HepG2 (cell line): ENCODE results near the gene PLPP3. TPM values are rescaled to one million over a fixed set of nuclear protein-coding genes. Genes with fewer than 3 reads are reported as not detected.

Experiments used
- GABPB1 ChIP-seq: IDR thresholded peaks from 2 replicates; pipeline ENCODE4 v1.6.1; 2016; ENCODE audit warnings: mild to moderate bottlenecking, missing genetic modification reagents, moderate library complexity, missing compliant biosample characterization
- KDM2A ChIP-seq: sonication (generic); formaldehyde crosslinking; IDR thresholded peaks from 2 replicates; pipeline ENCODE4 v1.4.0; 2020; ENCODE audit warnings: low read depth, missing genetic modification reagents, borderline replicate concordance
- MAF1 ChIP-seq: sonication (generic); formaldehyde crosslinking; IDR thresholded peaks from 2 replicates; pipeline ENCODE4 v1.5.0; 2020; ENCODE audit warnings: missing genetic modification reagents, borderline replicate concordance
- NFKBIZ ChIP-seq: IDR thresholded peaks from 2 replicates; pipeline ENCODE4 v1.6.1; 2018; ENCODE audit warnings: missing genetic modification reagents, missing compliant biosample characterization
- POLR2A ChIP-seq, 2 experiments: IDR thresholded peaks; 2 replicates each; pipeline ENCODE4 v1.6.1; 2011; ENCODE audit warnings: low read depth in 2 of 2, low read length in 2 of 2, mild to moderate bottlenecking in 1 of 2, moderate library complexity in 1 of 2; ENCODE audit not compliant: insufficient read depth in 1 of 2
- SKI ChIP-seq: fragments of 450-650 bp; IDR thresholded peaks from one replicate; pipeline ENCODE4 v1.6.1; 2018; ENCODE audit warnings: mild to moderate bottlenecking; ENCODE audit not compliant: partially characterized antibody
- ZNF292 ChIP-seq: sonication (generic); formaldehyde crosslinking; IDR thresholded peaks from 2 replicates; pipeline ENCODE4 v1.8.1; 2022; ENCODE audit warnings: mild to moderate bottlenecking, low read depth, missing genetic modification reagents, borderline replicate concordance
- ZNF367 ChIP-seq: sonication (generic); formaldehyde crosslinking; IDR thresholded peaks from 2 replicates; pipeline ENCODE4 v1.4.0; 2020; ENCODE audit warnings: missing genetic modification reagents, borderline replicate concordance
- ZNF549 ChIP-seq: sonication (generic); formaldehyde crosslinking; IDR thresholded peaks from 2 replicates; pipeline ENCODE4 v1.5.0; 2020; ENCODE audit warnings: missing genetic modification reagents
- ZNF629 ChIP-seq: sonication (generic); formaldehyde crosslinking; conservative IDR thresholded peaks from 2 replicates; pipeline ENCODE4 v1.5.0; 2020; ENCODE audit warnings: missing genetic modification reagents
- ZNF839 ChIP-seq: sonication (generic); formaldehyde crosslinking; IDR thresholded peaks from 2 replicates; pipeline ENCODE4 v1.4.0; 2020; ENCODE audit warnings: missing genetic modification reagents, mild to moderate bottlenecking, borderline replicate concordance
- polyA plus RNA-seq, 8 experiments: library from polyadenylated mRNA; depleted of rRNA in 3 of 8; stranded (reverse) in 7 of 8; unstranded in 1 of 8; fragments of >200 nt; fragmentation: Illumina TruSeq in 4 of 8; extraction: Trizol in 4 of 8; gene quantifications; 2 replicates each; pipeline versions ENCODE4 v1.2.1 to v1.2.3, GENCODE V29; 2011 to 2016; ENCODE audit warnings: low read depth in 4 of 8, missing spikeins in 1 of 8, mixed read lengths in 1 of 8; ENCODE audit not compliant: insufficient read depth in 1 of 8
- total RNA-seq, 5 experiments: library from RNA; depleted of rRNA; stranded (reverse); fragments of >200 nt; fragmentation: Illumina TruSeq; extraction: Trizol; gene quantifications; 2 replicates each; pipeline ENCODE4 v1.2.3, GENCODE V29; 2016; ENCODE audit warnings: low read depth in 1 of 5
- TF ChIP-seq, protein P1 (sequence below): IDR thresholded peaks from 2 replicates; pipeline ENCODE4 v1.6.1; 2016; ENCODE audit warnings: low read depth, missing genetic modification reagents, missing compliant biosample characterization
- TF ChIP-seq, protein P2 (sequence below): IDR thresholded peaks from 2 replicates; pipeline ENCODE4 v1.6.1; 2016; ENCODE audit warnings: missing biosample characterization, missing genetic modification reagents, low read depth
- TF ChIP-seq, protein P3 (sequence below): sonication (generic); formaldehyde crosslinking; IDR thresholded peaks from 2 replicates; pipeline ENCODE4 v1.4.0; 2020; ENCODE audit warnings: mild to moderate bottlenecking, missing genetic modification reagents, borderline replicate concordance
- TF ChIP-seq, protein P4 (sequence below): sonication (generic); formaldehyde crosslinking; IDR thresholded peaks from 2 replicates; pipeline ENCODE4 v1.5.0; 2020; ENCODE audit warnings: missing genetic modification reagents
- TF ChIP-seq, protein P5 (sequence below): sonication (generic); formaldehyde crosslinking; IDR thresholded peaks from 2 replicates; pipeline ENCODE4 v1.5.1; 2020; ENCODE audit warnings: missing genetic modification reagents, mild to moderate bottlenecking, borderline replicate concordance

Gene PLPP3
- total and polyA plus RNA-seq, 2 of the 13 experiments (the other 11 are each of a cell fraction or from before 2014, with no cell fraction given), result 49.7 to 65.8 TPM

DNA sequence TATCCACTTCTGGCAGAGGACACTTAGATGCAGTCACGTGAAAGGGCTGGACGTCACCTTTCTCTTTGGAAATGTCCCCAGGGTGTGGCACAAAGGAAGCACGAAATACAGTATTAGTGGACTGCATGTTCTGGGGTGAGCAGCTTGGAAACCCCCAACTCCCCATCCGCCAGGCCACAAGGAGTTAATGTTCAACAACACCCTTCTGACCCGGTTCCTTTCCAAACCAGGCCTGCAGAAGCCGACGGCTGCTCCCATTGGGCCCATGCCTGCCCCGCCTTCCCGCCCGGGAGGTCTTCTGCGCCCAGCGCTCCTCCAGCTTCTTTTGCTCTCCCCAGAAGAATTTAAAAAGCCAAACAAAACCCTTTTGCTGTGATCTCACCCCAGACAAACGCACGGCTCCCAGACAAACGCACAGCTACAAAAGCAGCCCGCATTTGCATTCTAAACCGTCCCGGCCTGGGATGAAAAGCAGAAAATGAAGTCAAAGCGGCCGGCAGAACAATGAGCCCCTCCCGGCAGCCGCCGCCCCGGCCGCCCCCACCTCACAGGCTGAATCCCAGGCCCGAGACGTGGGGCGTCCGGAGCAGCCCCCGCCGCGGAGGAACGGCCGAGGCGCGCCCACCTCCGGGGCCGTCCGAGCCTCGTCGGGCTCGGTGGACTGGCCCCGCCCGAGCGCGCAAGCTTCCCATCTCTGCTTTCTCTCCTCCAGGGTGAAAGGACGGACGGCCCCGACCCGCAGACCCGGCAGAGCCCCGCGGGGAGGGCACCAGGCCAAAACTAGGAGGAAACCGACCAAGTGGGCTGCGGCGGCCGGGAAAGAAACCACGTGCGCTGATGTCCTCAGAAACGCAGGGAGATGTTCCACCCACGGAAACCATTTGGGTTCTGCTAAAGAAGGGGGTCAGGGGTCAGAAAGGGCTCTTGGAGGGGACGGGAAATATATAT lies 101.9 kb downstream of the PLPP3 start (continued):
- TF ChIP-seq, protein P1, sequence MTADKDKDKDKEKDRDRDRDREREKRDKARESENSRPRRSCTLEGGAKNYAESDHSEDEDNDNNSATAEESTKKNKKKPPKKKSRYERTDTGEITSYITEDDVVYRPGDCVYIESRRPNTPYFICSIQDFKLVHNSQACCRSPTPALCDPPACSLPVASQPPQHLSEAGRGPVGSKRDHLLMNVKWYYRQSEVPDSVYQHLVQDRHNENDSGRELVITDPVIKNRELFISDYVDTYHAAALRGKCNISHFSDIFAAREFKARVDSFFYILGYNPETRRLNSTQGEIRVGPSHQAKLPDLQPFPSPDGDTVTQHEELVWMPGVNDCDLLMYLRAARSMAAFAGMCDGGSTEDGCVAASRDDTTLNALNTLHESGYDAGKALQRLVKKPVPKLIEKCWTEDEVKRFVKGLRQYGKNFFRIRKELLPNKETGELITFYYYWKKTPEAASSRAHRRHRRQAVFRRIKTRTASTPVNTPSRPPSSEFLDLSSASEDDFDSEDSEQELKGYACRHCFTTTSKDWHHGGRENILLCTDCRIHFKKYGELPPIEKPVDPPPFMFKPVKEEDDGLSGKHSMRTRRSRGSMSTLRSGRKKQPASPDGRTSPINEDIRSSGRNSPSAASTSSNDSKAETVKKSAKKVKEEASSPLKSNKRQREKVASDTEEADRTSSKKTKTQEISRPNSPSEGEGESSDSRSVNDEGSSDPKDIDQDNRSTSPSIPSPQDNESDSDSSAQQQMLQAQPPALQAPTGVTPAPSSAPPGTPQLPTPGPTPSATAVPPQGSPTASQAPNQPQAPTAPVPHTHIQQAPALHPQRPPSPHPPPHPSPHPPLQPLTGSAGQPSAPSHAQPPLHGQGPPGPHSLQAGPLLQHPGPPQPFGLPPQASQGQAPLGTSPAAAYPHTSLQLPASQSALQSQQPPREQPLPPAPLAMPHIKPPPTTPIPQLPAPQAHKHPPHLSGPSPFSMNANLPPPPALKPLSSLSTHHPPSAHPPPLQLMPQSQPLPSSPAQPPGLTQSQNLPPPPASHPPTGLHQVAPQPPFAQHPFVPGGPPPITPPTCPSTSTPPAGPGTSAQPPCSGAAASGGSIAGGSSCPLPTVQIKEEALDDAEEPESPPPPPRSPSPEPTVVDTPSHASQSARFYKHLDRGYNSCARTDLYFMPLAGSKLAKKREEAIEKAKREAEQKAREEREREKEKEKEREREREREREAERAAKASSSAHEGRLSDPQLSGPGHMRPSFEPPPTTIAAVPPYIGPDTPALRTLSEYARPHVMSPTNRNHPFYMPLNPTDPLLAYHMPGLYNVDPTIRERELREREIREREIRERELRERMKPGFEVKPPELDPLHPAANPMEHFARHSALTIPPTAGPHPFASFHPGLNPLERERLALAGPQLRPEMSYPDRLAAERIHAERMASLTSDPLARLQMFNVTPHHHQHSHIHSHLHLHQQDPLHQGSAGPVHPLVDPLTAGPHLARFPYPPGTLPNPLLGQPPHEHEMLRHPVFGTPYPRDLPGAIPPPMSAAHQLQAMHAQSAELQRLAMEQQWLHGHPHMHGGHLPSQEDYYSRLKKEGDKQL (CRISPR knock-in tag), result 0 out of 2 replicates have a peak, but pooled peaks have one; percentile 11
- no peak for TF ChIP-seq ZNF549 (CRISPR knock-in tag)
- TF ChIP-seq POLR2A (IDR thresholded peaks at IDR 0.05; ENCODE audit: insufficient read depth in 1 of 2, low read depth in 2 of 2, low read length in 2 of 2), result peak; percentile 44 to 73; a peak in 2 of 4 replicates
- peak; percentile 47 for TF ChIP-seq GABPB1 (CRISPR knock-in tag)
- TF ChIP-seq, protein P2, sequence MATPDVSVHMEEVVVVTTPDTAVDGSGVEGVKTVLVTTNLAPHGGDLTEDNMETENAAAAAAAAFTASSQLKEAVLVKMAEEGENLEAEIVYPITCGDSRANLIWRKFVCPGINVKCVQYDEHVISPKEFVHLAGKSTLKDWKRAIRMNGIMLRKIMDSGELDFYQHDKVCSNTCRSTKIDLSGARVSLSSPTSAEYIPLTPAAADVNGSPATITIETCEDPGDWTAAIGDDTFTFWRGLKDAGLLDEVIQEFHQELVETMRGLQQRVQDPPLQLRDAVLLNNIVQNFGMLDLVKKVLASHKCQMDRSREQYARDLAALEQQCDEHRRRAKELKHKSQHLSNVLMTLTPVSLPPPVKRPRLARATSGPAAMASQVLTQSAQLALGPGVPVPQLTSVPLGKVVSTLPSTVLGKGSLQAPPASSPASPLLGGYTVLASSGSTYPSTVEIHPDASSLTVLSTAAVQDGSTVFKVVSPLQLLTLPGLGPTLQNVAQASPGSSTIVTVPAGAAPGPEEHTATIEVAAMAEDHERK (CRISPR knock-in tag), result no peak
- peak; percentile 40; the same call in 1 of the 2 replicates for TF ChIP-seq KDM2A (CRISPR knock-in tag)
- no peak for TF ChIP-seq NFKBIZ
- TF ChIP-seq ZNF292 (CRISPR knock-in tag), result peak; percentile 86; the same call in 1 of the 2 replicates
- TF ChIP-seq SKI, result peak; percentile 12
- TF ChIP-seq ZNF839 (CRISPR knock-in tag), result no peak
- TF ChIP-seq, protein P3, sequence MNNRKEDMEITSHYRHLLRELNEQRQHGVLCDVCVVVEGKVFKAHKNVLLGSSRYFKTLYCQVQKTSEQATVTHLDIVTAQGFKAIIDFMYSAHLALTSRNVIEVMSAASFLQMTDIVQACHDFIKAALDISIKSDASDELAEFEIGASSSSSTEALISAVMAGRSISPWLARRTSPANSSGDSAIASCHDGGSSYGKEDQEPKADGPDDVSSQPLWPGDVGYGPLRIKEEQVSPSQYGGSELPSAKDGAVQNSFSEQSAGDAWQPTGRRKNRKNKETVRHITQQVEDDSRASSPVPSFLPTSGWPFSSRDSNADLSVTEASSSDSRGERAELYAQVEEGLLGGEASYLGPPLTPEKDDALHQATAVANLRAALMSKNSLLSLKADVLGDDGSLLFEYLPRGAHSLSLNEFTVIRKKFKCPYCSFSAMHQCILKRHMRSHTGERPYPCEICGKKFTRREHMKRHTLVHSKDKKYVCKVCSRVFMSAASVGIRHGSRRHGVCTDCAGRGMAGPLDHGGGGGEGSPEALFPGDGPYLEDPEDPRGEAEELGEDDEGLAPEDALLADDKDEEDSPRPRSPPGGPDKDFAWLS (CRISPR knock-in tag), result no peak
- no peak for TF ChIP-seq ZNF629 (CRISPR knock-in tag)
- TF ChIP-seq MAF1 (CRISPR knock-in tag), result 0 out of 2 replicates have a peak, but pooled peaks have one; percentile 7
- no peak for TF ChIP-seq ZNF367 (CRISPR knock-in tag)
- TF ChIP-seq, protein P4, sequence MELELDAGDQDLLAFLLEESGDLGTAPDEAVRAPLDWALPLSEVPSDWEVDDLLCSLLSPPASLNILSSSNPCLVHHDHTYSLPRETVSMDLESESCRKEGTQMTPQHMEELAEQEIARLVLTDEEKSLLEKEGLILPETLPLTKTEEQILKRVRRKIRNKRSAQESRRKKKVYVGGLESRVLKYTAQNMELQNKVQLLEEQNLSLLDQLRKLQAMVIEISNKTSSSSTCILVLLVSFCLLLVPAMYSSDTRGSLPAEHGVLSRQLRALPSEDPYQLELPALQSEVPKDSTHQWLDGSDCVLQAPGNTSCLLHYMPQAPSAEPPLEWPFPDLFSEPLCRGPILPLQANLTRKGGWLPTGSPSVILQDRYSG (CRISPR knock-in tag), result no peak
- TF ChIP-seq, protein P5, sequence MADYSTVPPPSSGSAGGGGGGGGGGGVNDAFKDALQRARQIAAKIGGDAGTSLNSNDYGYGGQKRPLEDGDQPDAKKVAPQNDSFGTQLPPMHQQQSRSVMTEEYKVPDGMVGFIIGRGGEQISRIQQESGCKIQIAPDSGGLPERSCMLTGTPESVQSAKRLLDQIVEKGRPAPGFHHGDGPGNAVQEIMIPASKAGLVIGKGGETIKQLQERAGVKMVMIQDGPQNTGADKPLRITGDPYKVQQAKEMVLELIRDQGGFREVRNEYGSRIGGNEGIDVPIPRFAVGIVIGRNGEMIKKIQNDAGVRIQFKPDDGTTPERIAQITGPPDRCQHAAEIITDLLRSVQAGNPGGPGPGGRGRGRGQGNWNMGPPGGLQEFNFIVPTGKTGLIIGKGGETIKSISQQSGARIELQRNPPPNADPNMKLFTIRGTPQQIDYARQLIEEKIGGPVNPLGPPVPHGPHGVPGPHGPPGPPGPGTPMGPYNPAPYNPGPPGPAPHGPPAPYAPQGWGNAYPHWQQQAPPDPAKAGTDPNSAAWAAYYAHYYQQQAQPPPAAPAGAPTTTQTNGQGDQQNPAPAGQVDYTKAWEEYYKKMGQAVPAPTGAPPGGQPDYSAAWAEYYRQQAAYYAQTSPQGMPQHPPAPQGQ (CRISPR knock-in tag), result no peak
